IMR-90 (cell line): ENCODE data around the gene ENTREP3.

Experiments used
- CHD1 ChIP-seq: IDR thresholded peaks from 2 replicates; pipeline ENCODE4 v1.6.1; 2012; ENCODE audit warnings: low read depth, low read length, improper control_type of control experiment
- MAFK ChIP-seq: IDR thresholded peaks from 2 replicates; pipeline ENCODE4 v1.6.1; 2012; ENCODE audit warnings: low read depth, low read length, improper control_type of control experiment
- MAZ ChIP-seq: IDR thresholded peaks from 2 replicates; pipeline ENCODE4 v1.6.1; 2012; ENCODE audit warnings: low read depth, mild to moderate bottlenecking, low read length, improper control_type of control experiment, moderate library complexity, borderline replicate concordance
- MXI1 ChIP-seq: IDR thresholded peaks from 2 replicates; pipeline ENCODE4 v1.6.1; 2012; ENCODE audit warnings: low read depth, mild to moderate bottlenecking, low read length, moderate library complexity, borderline replicate concordance
- NFE2L2 ChIP-seq: fragments of 150-350 bp; IDR thresholded peaks from 2 replicates; pipeline ENCODE4 v1.6.1; 2016; ENCODE audit warnings: low read depth, mild to moderate bottlenecking, low read length
- POLR2A ChIP-seq: IDR thresholded peaks from 2 replicates; pipeline ENCODE4 v1.6.1; 2012; ENCODE audit warnings: mild to moderate bottlenecking, low read depth, low read length
- RCOR1 ChIP-seq: IDR thresholded peaks from 2 replicates; pipeline ENCODE4 v1.6.1; 2012; ENCODE audit warnings: mild to moderate bottlenecking, low read length, improper control_type of control experiment; ENCODE audit not compliant: insufficient replicate concordance
- RFX5 ChIP-seq: IDR thresholded peaks from 2 replicates; pipeline ENCODE4 v1.8.0; 2012; ENCODE audit warnings: low read depth, mild to moderate bottlenecking, low read length, moderate library complexity
- SMC3 ChIP-seq: fragments of 150-350 bp; IDR thresholded peaks from 2 replicates; pipeline ENCODE4 v1.6.1; 2016; ENCODE audit warnings: low read depth, mild to moderate bottlenecking, antibody characterized with exemption, low read length, moderate library complexity
- USF2 ChIP-seq: fragments of 150-350 bp; IDR thresholded peaks from 2 replicates; pipeline ENCODE4 v1.6.1; 2017; ENCODE audit warnings: mild to moderate bottlenecking, antibody characterized with exemption, low read length, low read depth
- TF ChIP-seq, protein P1 (sequence below): conservative IDR thresholded peaks from 2 replicates; pipeline ENCODE4 v1.5.1; 2012; ENCODE audit warnings: mild to moderate bottlenecking, low read depth, low read length, improper control_type of control experiment
- TF ChIP-seq, protein P2 (sequence below): fragments of 150-350 bp; IDR thresholded peaks from 2 replicates; pipeline ENCODE4 v1.6.1; 2016; ENCODE audit warnings: low read depth, mild to moderate bottlenecking, low read length, moderate library complexity, borderline replicate concordance

GRCh38 chr1:155293086-155293749 is 37.9 kb upstream of the ENTREP3 start:
- TF ChIP-seq, protein P1, sequence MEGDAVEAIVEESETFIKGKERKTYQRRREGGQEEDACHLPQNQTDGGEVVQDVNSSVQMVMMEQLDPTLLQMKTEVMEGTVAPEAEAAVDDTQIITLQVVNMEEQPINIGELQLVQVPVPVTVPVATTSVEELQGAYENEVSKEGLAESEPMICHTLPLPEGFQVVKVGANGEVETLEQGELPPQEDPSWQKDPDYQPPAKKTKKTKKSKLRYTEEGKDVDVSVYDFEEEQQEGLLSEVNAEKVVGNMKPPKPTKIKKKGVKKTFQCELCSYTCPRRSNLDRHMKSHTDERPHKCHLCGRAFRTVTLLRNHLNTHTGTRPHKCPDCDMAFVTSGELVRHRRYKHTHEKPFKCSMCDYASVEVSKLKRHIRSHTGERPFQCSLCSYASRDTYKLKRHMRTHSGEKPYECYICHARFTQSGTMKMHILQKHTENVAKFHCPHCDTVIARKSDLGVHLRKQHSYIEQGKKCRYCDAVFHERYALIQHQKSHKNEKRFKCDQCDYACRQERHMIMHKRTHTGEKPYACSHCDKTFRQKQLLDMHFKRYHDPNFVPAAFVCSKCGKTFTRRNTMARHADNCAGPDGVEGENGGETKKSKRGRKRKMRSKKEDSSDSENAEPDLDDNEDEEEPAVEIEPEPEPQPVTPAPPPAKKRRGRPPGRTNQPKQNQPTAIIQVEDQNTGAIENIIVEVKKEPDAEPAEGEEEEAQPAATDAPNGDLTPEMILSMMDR = no peak
- TF ChIP-seq POLR2A (no peak), NFE2L2 (no peak), MXI1 (no peak), RFX5 (no peak), SMC3 (no peak), USF2 (no peak), MAZ (no peak), MAFK (no peak), RCOR1 (no peak), CHD1 (no peak)
- TF ChIP-seq, protein P2, sequence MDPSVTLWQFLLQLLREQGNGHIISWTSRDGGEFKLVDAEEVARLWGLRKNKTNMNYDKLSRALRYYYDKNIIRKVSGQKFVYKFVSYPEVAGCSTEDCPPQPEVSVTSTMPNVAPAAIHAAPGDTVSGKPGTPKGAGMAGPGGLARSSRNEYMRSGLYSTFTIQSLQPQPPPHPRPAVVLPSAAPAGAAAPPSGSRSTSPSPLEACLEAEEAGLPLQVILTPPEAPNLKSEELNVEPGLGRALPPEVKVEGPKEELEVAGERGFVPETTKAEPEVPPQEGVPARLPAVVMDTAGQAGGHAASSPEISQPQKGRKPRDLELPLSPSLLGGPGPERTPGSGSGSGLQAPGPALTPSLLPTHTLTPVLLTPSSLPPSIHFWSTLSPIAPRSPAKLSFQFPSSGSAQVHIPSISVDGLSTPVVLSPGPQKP = no peak
